Measurements from ENCODE around the gene FLOT1. TPM values are rescaled to one million over a fixed set of nuclear protein-coding genes. Genes with fewer than 3 reads are reported as not detected.
A peak's percentile ranks its signal among the peaks of the same experiment; 100 is the strongest.

Gene FLOT1
- total and polyA plus RNA-seq, 2 donors (not counting 3 experiments of a cell fraction or from before 2014, with no cell fraction given): 141 to 154 TPM

- intact Hi-C loops (cut with micrococcal nuclease): no loop called here
- H2AFZ ChIP-seq (ENCODE audit: low read depth, low read length): peak overlapping the region; percentile 60
- H3K9me3 ChIP-seq (replicated peaks; ENCODE audit: control insufficient read depth, insufficient read depth, low read length): no peaks in the 10 kb centered on the region
- TF ChIP-seq FOS (IDR thresholded peaks at IDR 0.05; ENCODE audit: borderline replicate concordance, insufficient read depth, low read length) (no peak), MYC (IDR thresholded peaks at IDR 0.05; ENCODE audit: low read depth, low read length) (no peak), GATA2 (IDR thresholded peaks at IDR 0.05; ENCODE audit: insufficient read depth, insufficient read length, low read depth, low read length) (no peak)
- dilution Hi-C loops (cut with MboI; ENCODE audit: extremely low pct_ligation_motif_present, low sequenced_read_pairs): no loop called here
- peak overlapping the region; percentile 56 for H3K9ac ChIP-seq (replicated peaks; ENCODE audit: extremely low read depth, insufficient read depth, low read length)
- peaks cover 29% of the 10 kb centered on the region for H3K4me1 ChIP-seq (ENCODE audit: control insufficient read depth, extremely low read depth, insufficient read depth, low read length)
- DNase-seq (ENCODE audit: low read depth, low spot score) (no peak), FAIRE-seq (no peak)
- no TSS peak for BruUV-seq (replicated peaks)
- ChIA-PET CTCF (interaction anchor here (1.4 to 1.8 kb wide), 4 partner anchors 14 to 59 kb away, joined by 6 to 12 read pairs (median 8); no protein-coding TSS in a partner anchor), POLR2A (interaction anchor here (0.8 to 1.6 kb wide), 2 partner anchors 18 to 50 kb away, joined by 6 read pairs; no protein-coding TSS in a partner anchor)
- no peaks in the 10 kb centered on the region for H3K36me3 ChIP-seq (ENCODE audit: control insufficient read depth in 2 of 2, extremely low read depth in 1 of 2, insufficient read depth in 2 of 2, low read length in 2 of 2)
- no peaks in the 10 kb centered on the region for H3K9me1 ChIP-seq (replicated peaks; ENCODE audit: control insufficient read depth, extremely low read depth, insufficient read depth, low read length)
- no peaks in the 10 kb centered on the region for H3K79me2 ChIP-seq (ENCODE audit: control insufficient read depth, insufficient read depth, low read length)
- H3K4me3 ChIP-seq (replicated peaks in 1 of 3; ENCODE audit: insufficient read depth in 1 of 3, low read depth in 1 of 3, low read length in 3 of 3): no peak overlapping the region
- H3K4me2 ChIP-seq (ENCODE audit: insufficient read depth, low read length): no peak overlapping the region
- H3K27me3 ChIP-seq (ENCODE audit: control insufficient read depth in 2 of 2, insufficient read depth in 2 of 2, low read length in 2 of 2): no peaks in the 10 kb centered on the region
- H3K27ac ChIP-seq (ENCODE audit: insufficient read depth, low read depth, low read length): peak overlapping the region; percentile 78
- H4K20me1 ChIP-seq (replicated peaks; ENCODE audit: control insufficient read depth, extremely low read depth, insufficient read depth, low read length): no peaks in the 10 kb centered on the region
Measured at GRCh38 chr6:30763155-30763617, 20.7 kb upstream of the FLOT1 start.

- no peaks in the 10 kb centered on the region for H3K9me3 ChIP-seq (replicated peaks; ENCODE audit: control insufficient read depth, insufficient read depth, low read length)
- dilution Hi-C loops (cut with MboI; ENCODE audit: extremely low pct_ligation_motif_present, low sequenced_read_pairs) (no loop called here), intact Hi-C loops (cut with micrococcal nuclease) (no loop called here)
- DNase-seq (ENCODE audit: low read depth, low spot score) (no peak), FAIRE-seq (peak; percentile 40)
- ChIA-PET CTCF (interaction anchor here (1.1 kb wide), 1 partner anchor 31 kb away, joined by 3 read pairs; no protein-coding TSS in a partner anchor), POLR2A (no interaction called here)
- H3K27me3 ChIP-seq (ENCODE audit: control insufficient read depth in 2 of 2, insufficient read depth in 2 of 2, low read length in 2 of 2): no peaks in the 10 kb centered on the region
- H3K4me3 ChIP-seq (replicated peaks in 1 of 3; ENCODE audit: insufficient read depth in 1 of 3, low read depth in 1 of 3, low read length in 3 of 3): no peak overlapping the region
- H4K20me1 ChIP-seq (replicated peaks; ENCODE audit: control insufficient read depth, extremely low read depth, insufficient read depth, low read length): no peaks in the 10 kb centered on the region
- no peak overlapping the region for H3K9ac ChIP-seq (replicated peaks; ENCODE audit: extremely low read depth, insufficient read depth, low read length)
- H3K4me1 ChIP-seq (ENCODE audit: control insufficient read depth, extremely low read depth, insufficient read depth, low read length): peaks cover 35% of the 10 kb centered on the region
- no peak overlapping the region for H2AFZ ChIP-seq (ENCODE audit: low read depth, low read length)
- TF ChIP-seq EZH2 (IDR thresholded peaks at IDR 0.05; ENCODE audit: borderline replicate concordance, low read depth, low read length, severe bottlenecking) (no peak), POLR2A (IDR thresholded peaks at IDR 0.05; ENCODE audit: low read depth, low read length) (no peak), JUN (IDR thresholded peaks at IDR 0.05; ENCODE audit: borderline replicate concordance, insufficient read depth, insufficient read length, low read depth) (no peak), POLR2AphosphoS5 (IDR thresholded peaks at IDR 0.05; ENCODE audit: insufficient read depth, low read depth, low read length) (no peak)
- H3K27ac ChIP-seq (ENCODE audit: insufficient read depth, low read depth, low read length): no peak overlapping the region
- H3K36me3 ChIP-seq (ENCODE audit: control insufficient read depth in 2 of 2, extremely low read depth in 1 of 2, insufficient read depth in 2 of 2, low read length in 2 of 2): no peaks in the 10 kb centered on the region
- H3K9me1 ChIP-seq (replicated peaks; ENCODE audit: control insufficient read depth, extremely low read depth, insufficient read depth, low read length): no peaks in the 10 kb centered on the region
- no peak overlapping the region for H3K4me2 ChIP-seq (ENCODE audit: insufficient read depth, low read length)
- BruUV-seq (replicated peaks): no TSS peak
- no peaks in the 10 kb centered on the region for H3K79me2 ChIP-seq (ENCODE audit: control insufficient read depth, insufficient read depth, low read length)
Measured at GRCh38 chr6:30761791-30762429, 19.4 kb upstream of the FLOT1 start.
